ENCODE data around the gene B3GNT2. TPM values are rescaled to one million over a fixed set of nuclear protein-coding genes. Genes with fewer than 3 reads are reported as not detected.

The B3GNT2 gene
- total and polyA plus RNA-seq, 9 of the 15 experiments (the other 6 are each of a cell fraction or from before 2014, with no cell fraction given), result 6.0 to 38.9 (median 25.0) TPM

DNA sequence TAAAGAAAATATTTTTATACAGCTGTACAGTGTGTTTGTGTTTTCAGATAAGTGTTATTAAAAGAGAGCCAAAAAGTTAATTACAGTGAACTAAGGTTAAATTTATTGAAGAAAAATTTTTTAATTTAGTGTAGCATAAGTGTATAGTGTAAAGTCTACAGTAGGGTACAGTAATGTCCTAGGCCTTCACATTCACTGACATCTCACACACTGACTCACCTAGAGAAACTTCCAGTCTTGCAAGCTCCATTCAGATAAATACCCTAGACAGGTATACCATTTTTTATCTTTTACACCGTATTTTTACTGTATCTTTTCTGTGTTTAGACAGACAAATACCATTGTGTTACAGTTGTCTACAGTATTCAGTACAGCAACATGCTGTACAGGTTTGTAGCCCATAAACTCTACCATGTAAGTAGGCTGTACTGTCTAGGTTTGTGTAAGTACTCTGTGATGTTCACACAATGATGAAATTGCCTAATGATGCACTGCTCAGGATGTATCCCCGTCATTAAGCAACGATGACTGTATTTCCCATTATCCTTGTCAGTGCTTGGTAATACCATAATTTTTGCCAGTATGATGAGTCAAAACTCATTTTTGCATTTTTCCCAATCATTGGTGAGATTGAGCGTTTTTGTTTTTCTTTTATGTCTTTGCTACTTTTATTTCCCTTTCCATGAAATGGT, 48.2 kb upstream of the B3GNT2 start (continued):
- TF ChIP-seq ZNF232 (CRISPR knock-in tag; IDR thresholded peaks at IDR 0.05), result no peak
- no peak for TF ChIP-seq TRIM28 (IDR thresholded peaks at IDR 0.05)

DNA sequence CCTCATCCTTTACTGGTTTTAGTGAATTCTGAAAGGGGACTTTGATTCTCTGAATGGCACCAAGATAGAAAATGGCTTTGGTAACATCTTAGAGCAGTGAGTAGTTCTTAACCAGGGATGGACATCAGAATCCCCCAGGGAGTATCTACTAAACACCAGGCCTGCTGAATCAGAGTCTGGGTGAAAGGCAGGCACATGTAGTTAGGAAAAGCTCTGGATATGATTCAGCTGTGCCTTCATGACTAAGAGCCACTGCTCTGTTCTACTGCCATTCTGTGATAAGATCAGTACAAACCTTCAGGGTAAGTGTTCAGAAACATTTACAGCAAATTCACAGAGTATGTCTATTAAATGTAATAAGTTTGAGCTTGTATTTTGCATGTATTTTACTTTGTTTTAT, 46.2 kb upstream of the B3GNT2 start:
- in situ Hi-C loops (cut with MboI), result no loop called here
- no peaks in the 10 kb centered on the region for H3K9me3 ChIP-seq (replicated peaks; ENCODE audit: control insufficient read depth, insufficient read depth, low read depth, low read length)
- H3K9me1 ChIP-seq (ENCODE audit: control insufficient read depth, insufficient read depth, low read length), result no peaks in the 10 kb centered on the region
- POLR2A ChIA-PET, result interaction anchor here (0.8 kb wide), 1 partner anchor 164 kb away, joined by 4 read pairs; no protein-coding TSS in a partner anchor
- ATAC-seq (peak; percentile 69), DNase-seq (ENCODE audit: extremely low read depth in 1 of 4, low spot score in 3 of 4) (peak in 3 of 4 experiments; percentile 16 to 47 (median 17)), FAIRE-seq (peak; percentile 77)
- no peaks in the 10 kb centered on the region for H3K36me3 ChIP-seq (ENCODE audit: control insufficient read depth, insufficient read depth, low read length)
- H3K27ac ChIP-seq (ENCODE audit: extremely low read depth, low read depth, low read length), result no peak overlapping the region
- TF ChIP-seq FOSL1 (tag; conservative IDR thresholded peaks at IDR 0.05) (peak; percentile 86), MAFG (tag; conservative IDR thresholded peaks at IDR 0.05) (no peak), CBX3 (IDR thresholded peaks at IDR 0.05; ENCODE audit: borderline replicate concordance in 1 of 2, low read length in 2 of 2) (no peak), SMARCA4 (IDR thresholded peaks at IDR 0.05) (peak; percentile 59), BRCA1 (IDR thresholded peaks at IDR 0.05) (no peak), BRCA1 (CRISPR knock-in tag; IDR thresholded peaks at IDR 0.05) (no peak), ZNF79 (CRISPR knock-in tag; IDR thresholded peaks at IDR 0.05; ENCODE audit: low read depth) (no peak), ARID1B (IDR thresholded peaks at IDR 0.05) (peak; percentile 32; the same call in 1 of the 2 replicates), SMAD4 (CRISPR knock-in tag; conservative IDR thresholded peaks at IDR 0.05) (no peak), GATAD2A (IDR thresholded peaks at IDR 0.05) (no peak), JUN (IDR thresholded peaks at IDR 0.05; ENCODE audit: borderline replicate concordance, low read depth, low read length) (0 out of 2 replicates have a peak, but pooled peaks have one; percentile 24), JUN (CRISPR knock-in tag; IDR thresholded peaks at IDR 0.05; ENCODE audit: borderline replicate concordance) (no peak), ZFP36 (IDR thresholded peaks at IDR 0.05; ENCODE audit: low read depth, low read length, partially characterized antibody) (peak; percentile 46), U2AF1 (optimal IDR thresholded peaks at IDR 0.05; ENCODE audit: low read depth, low read length) (no peak), DPF2 (IDR thresholded peaks at IDR 0.05) (0 out of 2 replicates have a peak, but pooled peaks have one; percentile 37), NCOA2 (IDR thresholded peaks at IDR 0.05; ENCODE audit: partially characterized antibody in 2 of 2) (peak in 1 of 2 experiments; percentile 36), KDM1A (IDR thresholded peaks at IDR 0.05) (peak in 1 of 2 experiments; percentile 23; a peak in 1 of 4 replicates), JUND (IDR thresholded peaks at IDR 0.05; ENCODE audit: borderline replicate concordance, low read depth, low read length) (peak; percentile 42; the same call in 1 of the 2 replicates), JUND (tag; IDR thresholded peaks at IDR 0.05; ENCODE audit: borderline replicate concordance, low read depth, low read length) (no peak)
- TF ChIP-seq, protein P1, sequence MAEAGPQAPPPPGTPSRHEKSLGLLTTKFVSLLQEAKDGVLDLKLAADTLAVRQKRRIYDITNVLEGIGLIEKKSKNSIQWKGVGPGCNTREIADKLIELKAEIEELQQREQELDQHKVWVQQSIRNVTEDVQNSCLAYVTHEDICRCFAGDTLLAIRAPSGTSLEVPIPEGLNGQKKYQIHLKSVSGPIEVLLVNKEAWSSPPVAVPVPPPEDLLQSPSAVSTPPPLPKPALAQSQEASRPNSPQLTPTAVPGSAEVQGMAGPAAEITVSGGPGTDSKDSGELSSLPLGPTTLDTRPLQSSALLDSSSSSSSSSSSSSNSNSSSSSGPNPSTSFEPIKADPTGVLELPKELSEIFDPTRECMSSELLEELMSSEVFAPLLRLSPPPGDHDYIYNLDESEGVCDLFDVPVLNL (CRISPR knock-in tag; IDR thresholded peaks at IDR 0.05; ENCODE audit: low read depth), result no peak
- TF ChIP-seq, protein P2, sequence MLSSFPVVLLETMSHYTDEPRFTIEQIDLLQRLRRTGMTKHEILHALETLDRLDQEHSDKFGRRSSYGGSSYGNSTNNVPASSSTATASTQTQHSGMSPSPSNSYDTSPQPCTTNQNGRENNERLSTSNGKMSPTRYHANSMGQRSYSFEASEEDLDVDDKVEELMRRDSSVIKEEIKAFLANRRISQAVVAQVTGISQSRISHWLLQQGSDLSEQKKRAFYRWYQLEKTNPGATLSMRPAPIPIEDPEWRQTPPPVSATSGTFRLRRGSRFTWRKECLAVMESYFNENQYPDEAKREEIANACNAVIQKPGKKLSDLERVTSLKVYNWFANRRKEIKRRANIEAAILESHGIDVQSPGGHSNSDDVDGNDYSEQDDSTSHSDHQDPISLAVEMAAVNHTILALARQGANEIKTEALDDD (IDR thresholded peaks at IDR 0.05), result peak; percentile 20; the same call in 1 of the 2 replicates
- CTCF ChIA-PET (ENCODE audit: low intra/inter-chr PET ratio), result no interaction called here
- no peaks in the 10 kb centered on the region for H3K79me2 ChIP-seq (ENCODE audit: control insufficient read depth, insufficient read depth, low read length)
- peaks cover 0 to 7% of the 10 kb centered on the region in 2 experiments; a peak in 2 of 5 replicates for H3K4me1 ChIP-seq (replicated peaks in 1 of 2; ENCODE audit: control insufficient read depth in 2 of 2, insufficient read depth in 2 of 2, low read length in 2 of 2)
- H4K20me1 ChIP-seq (replicated peaks; ENCODE audit: control insufficient read depth, insufficient read depth, low read length), result no peaks in the 10 kb centered on the region
- H3K4me2 ChIP-seq (ENCODE audit: insufficient read depth, low read length), result no peak overlapping the region
- H3K27me3 ChIP-seq (ENCODE audit: control insufficient read depth in 2 of 2, insufficient read depth in 2 of 2, low read length in 2 of 2), result no peaks in the 10 kb centered on the region
- no peak overlapping the region for H3K4me3 ChIP-seq
- intact Hi-C loops (cut with micrococcal nuclease), result loop anchor here (5.0 kb wide), 1 partner anchor 148 kb away; no protein-coding TSS in a partner anchor
- no peak overlapping the region for H2AFZ ChIP-seq (ENCODE audit: low read depth, low read length)
- no peak overlapping the region for H3K9ac ChIP-seq (ENCODE audit: insufficient read depth in 1 of 2, low read depth in 2 of 2, low read length in 2 of 2)
- no TSS peak for BruUV-seq (replicated peaks)

Data from K562 (cell line).